GM13976 (cell line): ENCODE results near the gene HECW1.

Source experiments
- DNase-seq: peaks from one replicate; pipeline ENCODE4 v3.0.0; 2012; ENCODE audit warnings: low spot score
- in situ Hi-C: fragments of 300-500 bp; cut with MboI; formaldehyde crosslinking; loops from one replicate; pipeline ENCODE4 v1.12.0; 2022; ENCODE audit warnings: low sequenced_read_pairs, mixed read lengths, inconsistent platforms; ENCODE audit not compliant: unreplicated experiment
- TF ChIP-seq, protein P1 (sequence below): IDR thresholded peaks from 2 replicates; pipeline ENCODE4 v1.5.1; 2012; ENCODE audit warnings: borderline replicate concordance, mild to moderate bottlenecking; ENCODE audit not compliant: insufficient read depth; ENCODE audit errors: extremely low read depth, missing control alignments, control extremely low read depth

Gene HECW1

DNA sequence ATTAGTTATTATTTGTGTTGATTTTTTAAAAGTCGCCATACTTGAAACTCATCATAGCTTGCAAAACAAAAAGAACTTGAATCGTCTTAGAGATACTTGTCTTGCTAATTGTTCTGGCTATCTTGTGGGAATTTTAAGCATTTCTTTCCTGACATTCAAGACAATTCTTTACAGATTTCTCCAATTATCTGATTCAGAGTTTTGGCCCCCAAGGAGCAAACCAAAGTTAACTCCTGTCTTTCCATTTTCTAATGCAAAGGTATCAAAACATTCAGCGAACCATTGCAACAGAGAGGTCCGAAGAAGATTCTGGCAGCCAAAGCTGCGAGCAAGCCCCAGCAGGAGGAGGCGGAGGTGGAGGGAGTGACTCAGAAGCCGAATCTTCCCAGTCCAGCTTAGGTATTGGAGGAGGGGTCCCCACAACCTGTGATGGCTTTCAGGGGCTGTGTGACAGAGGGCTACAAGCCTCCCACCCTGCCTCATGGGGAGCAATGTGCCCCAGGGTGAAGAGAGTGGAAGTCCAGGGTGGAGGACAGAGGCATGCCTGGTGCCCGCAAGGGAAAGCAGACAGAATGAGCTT is 351.0 kb downstream of the HECW1 start:
- TF ChIP-seq, protein P1, sequence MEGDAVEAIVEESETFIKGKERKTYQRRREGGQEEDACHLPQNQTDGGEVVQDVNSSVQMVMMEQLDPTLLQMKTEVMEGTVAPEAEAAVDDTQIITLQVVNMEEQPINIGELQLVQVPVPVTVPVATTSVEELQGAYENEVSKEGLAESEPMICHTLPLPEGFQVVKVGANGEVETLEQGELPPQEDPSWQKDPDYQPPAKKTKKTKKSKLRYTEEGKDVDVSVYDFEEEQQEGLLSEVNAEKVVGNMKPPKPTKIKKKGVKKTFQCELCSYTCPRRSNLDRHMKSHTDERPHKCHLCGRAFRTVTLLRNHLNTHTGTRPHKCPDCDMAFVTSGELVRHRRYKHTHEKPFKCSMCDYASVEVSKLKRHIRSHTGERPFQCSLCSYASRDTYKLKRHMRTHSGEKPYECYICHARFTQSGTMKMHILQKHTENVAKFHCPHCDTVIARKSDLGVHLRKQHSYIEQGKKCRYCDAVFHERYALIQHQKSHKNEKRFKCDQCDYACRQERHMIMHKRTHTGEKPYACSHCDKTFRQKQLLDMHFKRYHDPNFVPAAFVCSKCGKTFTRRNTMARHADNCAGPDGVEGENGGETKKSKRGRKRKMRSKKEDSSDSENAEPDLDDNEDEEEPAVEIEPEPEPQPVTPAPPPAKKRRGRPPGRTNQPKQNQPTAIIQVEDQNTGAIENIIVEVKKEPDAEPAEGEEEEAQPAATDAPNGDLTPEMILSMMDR = no peak
- in situ Hi-C loops = loop anchor here (25.0 kb wide), 1 partner anchor 249 kb away; no protein-coding TSS in a partner anchor
- no peak for DNase-seq

DNA sequence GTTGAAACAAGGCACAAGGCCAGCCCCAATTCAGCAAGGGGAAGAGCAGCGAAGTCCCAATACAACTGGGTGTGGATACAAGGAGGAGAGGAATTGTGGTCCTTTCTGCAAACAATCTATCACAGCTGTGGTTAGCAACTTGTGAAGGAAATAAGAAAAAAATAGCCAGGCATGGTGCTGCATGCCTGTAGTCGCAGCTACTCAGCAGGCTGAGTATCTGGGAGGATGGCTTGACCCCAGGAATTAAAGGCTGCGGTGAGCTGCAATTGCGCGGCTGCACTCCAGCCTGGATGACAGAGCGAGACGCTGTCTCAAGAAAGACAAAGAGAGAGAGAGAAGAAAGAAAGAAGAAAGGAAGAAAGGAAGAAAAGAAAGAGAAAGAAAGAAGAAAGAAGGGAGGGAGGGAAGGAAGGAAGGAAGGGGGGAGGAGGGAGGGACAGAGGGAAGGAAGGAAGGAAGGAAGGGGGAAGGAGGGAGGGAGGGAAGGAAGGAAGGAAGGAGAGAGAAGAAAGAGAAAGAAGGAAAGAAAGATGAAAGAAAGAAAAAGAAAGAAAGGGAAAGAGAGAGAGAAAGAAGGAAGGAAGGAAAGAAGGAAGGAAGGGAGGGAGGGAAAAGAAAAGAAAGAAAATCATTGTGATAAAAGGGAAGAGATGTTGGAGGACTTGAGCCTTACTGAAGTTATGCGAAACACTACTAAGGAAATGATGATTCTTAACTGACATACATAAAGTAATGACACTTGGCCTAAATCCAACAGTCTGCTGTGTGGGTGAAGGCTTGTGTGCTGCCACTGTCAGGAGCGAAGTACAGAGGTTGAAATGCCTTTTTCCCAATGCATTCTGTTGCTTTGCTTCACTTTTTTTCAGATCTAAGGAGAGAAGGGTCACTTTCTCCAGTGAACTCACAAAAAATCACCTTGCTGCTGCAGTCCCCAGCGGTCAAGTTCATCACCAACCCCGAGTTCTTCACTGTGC is 353.4 kb downstream of the HECW1 start:
- in situ Hi-C loops = loop anchor here (25.0 kb wide), 1 partner anchor 246 kb away; no protein-coding TSS in a partner anchor

DNA sequence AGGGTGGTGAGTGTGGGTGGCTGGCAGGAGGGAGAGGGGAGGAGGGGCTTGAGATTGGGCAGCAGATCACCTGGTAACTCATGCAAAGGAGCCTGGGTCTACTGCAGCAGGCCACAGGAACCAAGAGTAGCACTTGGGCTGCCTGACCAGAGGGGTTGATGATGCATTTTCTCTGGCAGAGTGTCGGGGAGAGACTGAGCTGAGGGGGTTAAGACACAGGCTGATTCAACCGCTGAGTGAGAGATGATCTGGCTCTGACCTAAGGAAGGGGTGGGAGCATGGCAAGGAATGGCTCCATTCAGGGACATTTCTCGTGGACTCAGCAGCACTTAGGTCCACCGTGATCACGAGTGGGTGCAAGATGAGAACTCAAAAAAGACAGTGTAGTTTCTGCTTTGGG is 355.0 kb downstream of the HECW1 start:
- in situ Hi-C loops = loop anchor here (25.0 kb wide), 1 partner anchor 245 kb away; no protein-coding TSS in a partner anchor
- no peak for DNase-seq
- TF ChIP-seq, protein P1 = no peak

More for the DNA sequence above, 353.4 kb downstream of the HECW1 start:
- TF ChIP-seq, protein P1 = no peak
- no peak for DNase-seq

DNA sequence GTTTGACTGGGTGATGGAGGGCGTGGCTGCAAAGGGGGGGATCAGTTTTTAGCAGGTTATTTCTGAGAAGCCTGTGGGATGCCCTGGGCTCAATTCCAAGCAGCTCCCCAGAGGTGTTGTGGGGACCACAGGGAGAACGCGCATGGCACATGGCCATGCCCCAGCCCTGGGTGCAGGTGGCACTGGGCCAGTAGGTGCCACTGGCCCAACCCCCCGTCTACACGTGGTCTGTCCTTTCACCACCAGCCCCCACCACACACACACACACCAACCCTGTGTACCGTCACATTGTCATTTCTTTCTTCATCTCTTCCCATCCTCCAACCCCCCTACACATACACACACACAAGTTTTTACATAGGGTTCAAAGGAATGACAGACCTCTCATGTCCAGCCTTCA is 355.4 kb downstream of the HECW1 start:
- TF ChIP-seq, protein P1 = no peak
- in situ Hi-C loops = loop anchor here (25.0 kb wide), 1 partner anchor 244 kb away; no protein-coding TSS in a partner anchor
- DNase-seq = no peak

DNA sequence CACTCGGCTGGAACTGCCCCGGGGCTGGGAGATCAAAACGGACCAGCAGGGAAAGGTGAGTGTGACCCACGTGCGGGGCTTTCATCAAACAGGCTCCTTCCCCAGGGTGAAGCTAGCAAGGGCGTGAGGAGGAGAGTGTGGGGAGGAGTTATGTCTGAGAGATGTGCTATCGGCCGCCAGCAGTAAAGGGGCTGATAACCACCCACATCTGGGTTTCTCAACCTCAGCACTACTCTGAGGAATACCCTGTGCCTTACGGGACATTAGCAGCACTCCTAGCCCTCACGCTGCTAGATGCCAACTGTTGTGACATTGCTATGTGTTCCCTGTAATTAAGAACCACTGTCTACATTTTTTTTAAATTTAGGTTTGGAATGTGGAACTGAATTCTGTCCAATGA is 356.6 kb downstream of the HECW1 start:
- DNase-seq = no peak
- TF ChIP-seq, protein P1 = no peak
- in situ Hi-C loops = loop anchor here (25.0 kb wide), 1 partner anchor 243 kb away; no protein-coding TSS in a partner anchor

DNA sequence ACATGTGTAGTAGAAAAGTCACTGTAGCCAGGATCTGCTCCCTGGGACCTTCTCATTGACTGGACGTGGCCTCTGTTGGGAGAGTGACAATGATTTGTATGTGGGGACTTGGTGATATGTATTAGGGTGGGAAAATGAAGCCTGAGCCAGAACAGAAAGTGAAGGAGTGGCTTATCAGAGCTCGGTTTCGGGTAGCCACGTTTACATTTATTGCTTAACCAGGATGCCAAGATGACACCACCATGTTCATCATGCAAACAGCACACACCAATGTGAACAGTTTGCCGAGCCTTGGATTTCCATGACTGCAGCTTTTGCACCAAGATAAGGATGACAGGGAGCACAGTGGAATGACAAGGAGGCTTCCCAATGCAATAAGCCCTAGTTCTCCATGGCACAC is 357.7 kb downstream of the HECW1 start:
- no peak for DNase-seq
- TF ChIP-seq, protein P1 = no peak
- in situ Hi-C loops = loop anchor here (25.0 kb wide), 1 partner anchor 242 kb away; no protein-coding TSS in a partner anchor
